AML-193 (cell line): ENCODE measurements around the gene SLC35G4.
"Not testable (repeated sequence)": the region's sequence is repeated elsewhere in the genome, so short reads cannot be mapped to it uniquely, and the experiment has no call there.

Source experiments
- DNase-seq, 2 experiments: peaks; one replicate each; lab custom pipeline; 2025; lab: John Stamatoyannopoulos, UW

SLC35G4 gene

DNA sequence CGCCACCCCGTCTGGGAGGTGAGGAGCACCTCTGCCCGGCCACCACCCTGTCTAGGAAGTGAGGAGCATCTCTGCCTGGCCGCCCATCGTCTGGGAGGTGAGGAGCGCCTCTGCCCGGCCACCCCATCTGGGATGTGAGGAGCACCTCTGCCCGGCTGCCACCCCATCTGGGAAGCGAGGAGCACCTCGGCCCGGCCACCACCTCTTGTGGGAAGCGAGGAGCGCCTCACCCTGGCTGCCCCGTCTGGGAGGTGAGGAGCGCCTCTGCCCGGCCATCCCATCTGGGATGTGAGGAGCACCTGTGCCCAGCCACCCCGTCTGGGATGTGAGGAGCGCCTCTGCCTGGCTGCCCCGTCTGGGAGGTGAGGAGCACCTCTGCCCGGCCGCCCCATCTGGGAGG, 4.6 kb downstream of the SLC35G4 start:
- not testable (repeated sequence) for DNase-seq

DNA sequence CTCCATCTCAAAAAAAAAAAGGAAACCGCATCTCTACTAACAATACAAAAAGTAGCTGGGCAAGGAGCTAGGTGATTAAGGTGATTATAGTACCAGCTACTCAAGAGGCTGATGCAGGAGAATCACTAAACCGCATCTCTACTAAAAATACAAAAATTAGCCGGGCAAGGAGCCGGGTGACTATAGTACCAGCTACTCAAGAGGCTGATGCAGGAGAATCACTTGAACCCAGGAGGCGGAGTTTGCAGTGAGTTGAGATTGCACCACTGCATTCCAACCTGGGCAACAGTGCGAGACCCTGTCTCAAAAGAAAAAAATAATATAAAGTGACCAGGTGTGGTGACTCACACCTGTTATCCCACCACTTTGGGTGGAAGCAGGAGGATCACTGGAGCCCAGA, 5.6 kb downstream of the SLC35G4 start:
- DNase-seq = not testable (repeated sequence)

DNA sequence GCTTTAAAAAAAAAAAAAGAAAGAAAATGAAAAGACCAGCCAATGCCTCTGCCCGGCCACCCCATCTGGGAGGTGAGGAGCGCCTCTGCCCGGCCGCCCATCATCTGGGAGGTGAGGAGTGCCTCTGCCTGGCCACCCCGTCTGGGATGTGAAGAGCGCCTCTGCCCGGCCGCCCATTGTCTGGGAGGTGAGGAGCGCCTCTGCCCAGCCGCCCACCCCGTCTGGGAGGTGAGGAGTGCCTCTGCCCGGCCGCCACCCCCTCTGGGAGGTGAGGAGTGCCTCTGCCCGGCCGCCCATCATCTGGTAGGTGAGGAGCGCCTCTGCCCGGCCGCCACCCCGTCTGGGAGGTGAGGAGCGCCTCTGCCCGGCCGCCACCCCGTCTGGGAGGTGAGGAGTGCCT, 37.9 kb downstream of the SLC35G4 start:
- DNase-seq = not testable (repeated sequence)

DNA sequence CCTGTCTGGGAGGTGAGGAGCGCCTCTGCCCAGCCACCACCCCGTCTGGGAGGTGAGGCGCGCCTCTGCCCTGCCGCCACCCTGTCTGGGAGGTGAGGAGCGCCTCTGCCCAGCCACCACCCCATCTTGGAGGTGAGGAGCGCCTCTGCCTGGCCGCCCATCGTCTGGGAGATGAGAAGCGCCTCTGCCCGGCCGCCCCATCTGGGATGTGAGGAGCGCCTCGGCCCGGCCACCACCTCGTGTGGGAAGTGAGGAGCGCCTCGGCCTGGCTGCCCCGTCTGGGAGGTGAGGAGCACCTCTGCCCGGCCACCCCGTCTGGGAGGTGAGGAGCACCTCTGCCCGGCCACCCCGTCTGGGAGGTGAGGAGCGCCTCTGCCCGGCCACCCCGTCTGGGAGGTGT, 38.4 kb downstream of the SLC35G4 start:
- DNase-seq = not testable (repeated sequence)

DNA sequence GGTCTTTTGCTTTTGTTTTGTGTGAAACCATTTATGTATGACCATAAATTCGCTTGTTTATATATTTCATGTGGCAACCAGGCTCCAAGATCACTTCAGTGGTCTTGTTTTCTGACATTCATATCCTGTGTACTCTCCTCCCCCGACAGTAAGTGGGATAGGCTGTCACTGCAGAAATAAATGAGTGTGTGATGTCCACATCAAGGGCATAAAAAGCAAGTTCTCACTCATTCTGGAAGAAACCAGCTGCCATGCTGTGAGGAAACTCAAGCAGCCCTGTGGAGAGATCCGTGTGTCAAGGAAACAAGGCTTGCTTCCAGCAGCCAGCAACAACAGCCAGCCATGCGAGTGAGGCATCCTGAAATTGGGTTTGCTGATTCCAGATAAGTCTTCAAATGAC, 40.4 kb downstream of the SLC35G4 start:
- no peak for DNase-seq

DNA sequence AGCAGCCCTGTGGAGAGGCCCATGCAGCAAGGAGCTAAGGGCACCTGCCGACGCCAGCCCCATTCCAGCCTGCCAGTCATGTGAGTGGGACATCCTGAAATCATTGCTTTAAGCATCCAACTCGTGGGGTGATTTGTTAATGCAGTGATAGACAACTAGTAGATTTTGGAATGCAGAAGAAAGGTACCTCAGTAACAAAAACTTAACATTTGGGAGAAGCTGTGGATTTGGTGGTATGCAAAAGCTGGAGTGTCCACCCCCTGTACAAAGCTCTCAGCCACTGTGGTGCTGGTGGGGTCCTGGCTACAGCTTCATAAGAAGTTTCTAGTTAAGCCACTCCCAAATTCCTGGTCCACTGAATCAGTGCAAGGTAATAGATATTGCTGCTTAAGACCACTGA, 42.5 kb downstream of the SLC35G4 start:
- no peak for DNase-seq

DNA sequence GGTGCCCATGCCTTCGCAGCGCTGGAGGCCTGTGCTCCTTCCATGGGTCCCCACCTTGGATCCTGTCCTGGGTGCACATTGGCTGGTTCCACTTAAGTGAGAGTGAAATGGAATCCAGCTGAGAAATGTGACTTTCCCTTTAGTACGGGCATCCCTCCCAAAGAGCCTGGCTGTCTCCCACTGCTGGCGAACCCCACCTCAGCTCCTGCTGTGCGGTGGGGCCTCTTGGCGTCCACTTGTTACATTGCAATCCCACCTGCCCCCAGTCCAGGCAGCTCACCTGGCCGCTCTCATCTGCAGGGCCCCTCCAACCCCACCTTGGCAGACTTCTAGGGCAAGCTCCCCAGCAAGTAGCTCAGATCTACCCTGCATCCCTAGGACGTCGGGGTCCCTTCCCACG, 44.1 kb downstream of the SLC35G4 start:
- DNase-seq = no peak

DNA sequence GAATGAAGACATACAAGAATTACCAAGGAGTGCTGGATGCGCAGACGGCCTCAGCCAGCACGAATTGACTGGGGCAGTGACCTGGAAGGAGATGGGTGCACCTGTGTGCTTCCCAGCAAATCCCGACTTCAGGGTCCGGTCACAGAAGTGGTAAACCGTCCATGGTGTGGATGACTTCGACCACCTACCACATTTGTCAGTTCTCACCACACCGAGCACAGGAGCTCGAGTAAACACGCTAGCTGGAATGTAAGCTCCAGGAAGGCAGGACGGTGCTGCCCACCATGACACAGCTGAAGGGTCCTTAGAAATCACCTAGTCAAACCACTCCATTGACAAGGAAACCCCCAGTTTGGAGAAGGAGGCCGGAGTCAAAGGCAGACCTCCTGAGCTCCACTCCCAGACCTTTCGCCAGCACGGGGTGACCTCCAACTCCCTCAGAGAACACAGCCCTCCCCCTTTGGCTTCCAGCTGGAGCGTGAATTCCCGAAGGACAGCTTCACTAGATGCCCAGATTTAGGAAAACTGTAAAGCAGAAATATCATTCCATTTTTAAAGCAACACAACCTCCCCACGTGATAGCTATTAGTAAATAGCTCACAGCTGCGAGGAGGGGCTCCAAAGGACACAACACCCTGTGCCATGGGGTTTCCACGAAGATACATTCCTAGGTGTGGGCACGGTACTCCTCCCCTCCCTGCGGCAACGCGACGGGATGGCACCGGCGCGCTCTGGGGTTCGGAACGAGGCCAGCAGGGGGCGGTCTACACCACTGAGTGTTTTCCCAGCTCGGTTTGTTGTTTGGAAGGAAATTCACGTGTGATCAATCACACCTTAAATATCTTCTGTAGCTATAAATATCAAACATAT, 45.6 kb downstream of the SLC35G4 start:
- DNase-seq = peak in 1 of 2 experiments; percentile 6

DNA sequence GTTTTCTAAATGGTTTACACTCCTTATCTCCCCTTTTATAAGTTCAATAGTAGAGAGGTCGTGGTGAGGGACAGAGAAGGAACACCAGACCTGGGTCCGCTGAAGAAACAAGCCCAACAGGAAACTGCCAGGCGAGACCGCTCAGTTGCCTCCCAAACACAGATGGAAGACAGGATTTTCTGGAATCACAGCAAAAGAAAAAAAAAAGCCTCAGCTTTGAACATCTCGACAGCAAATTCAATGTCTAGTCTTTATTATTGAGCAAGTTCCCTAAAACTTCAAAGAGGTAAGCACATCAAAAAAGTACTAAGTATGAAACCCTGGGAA, 46.2 kb downstream of the SLC35G4 start:
- DNase-seq = no peak

DNA sequence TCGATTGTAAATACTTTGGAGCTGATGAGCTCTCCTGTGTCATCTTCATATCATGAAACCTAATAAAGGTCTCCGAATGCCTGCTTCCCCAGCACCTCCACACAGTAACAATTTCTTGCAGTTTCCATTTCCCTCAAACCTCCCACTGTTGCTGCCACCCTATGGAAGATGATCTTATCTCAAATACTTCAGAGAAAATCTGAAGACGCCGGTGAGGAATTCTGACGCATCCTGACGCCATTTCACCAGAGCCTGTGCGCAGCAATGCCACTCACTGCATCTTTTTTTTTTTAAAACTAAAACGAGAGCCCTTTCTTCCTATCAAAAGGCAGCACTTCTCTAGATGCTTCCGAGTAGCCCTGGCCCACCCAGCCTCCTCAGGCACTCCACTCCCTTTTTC, 47.8 kb downstream of the SLC35G4 start:
- DNase-seq = no peak

DNA sequence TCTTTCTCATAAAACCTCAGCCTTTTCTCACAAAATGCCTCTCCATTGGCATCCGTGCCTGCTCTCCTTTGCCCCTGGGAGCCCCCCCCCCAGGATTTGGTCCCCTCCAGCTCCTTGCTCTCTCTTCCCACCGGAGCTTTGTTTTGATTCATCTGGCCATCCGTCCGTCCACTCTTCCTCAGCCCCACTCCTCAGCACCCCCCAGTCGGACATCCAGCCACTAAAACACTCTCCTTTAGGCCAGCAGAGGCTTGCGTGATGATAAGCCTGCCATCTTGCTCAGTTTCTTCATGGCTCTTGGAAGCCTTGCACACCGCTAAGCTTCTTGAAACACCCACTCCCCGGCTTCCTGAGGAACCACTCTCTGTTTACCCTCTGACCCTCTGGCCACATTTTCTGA, 48.2 kb downstream of the SLC35G4 start:
- no peak for DNase-seq

DNA sequence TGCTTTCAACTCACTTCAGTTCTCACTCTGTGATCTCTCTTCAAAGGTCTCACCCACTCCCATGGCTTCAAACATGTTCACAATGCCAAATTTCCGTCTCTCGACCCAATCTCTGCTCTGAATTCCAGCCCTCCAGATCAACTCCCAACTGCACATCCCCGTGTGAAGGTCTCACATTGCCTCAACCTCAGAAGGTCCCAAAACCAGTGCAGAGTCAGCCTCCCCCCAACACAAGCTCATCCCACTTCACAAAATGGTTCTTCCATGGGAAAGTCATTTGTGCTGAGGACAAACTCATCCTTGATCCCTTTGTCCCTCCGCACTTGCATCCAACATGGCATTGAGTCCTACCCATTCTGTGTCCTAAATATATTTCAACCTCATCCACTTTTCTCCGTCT, 48.6 kb downstream of the SLC35G4 start:
- no peak for DNase-seq

DNA sequence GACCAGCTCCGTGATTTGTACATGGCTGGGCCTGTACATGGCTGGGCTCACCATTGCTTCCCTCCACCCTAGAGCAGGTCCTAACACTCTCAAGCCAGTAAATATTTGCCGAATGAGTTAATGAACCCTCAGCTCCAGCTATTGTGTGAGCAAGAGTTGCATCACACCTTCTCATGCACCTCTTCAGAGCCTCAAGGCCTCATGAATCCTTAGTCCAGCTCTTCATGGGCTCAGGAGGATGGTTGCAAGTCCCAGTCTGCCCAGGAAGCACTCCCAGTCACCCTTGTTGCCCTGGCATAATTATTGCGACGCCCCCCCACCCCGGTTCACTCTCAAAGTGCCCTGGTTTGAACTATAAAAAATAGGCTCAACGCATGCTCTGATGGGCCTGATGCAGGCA, 49.6 kb downstream of the SLC35G4 start:
- no peak for DNase-seq
